GM12891 (cell line): Measurements from ENCODE around the gene PTPN14.

Experiments
- DNase-seq: peaks from one replicate; pipeline ENCODE4 v3.0.0; 2011; ENCODE audit warnings: low spot score; ENCODE audit not compliant: insufficient read length
- FAIRE-seq: peaks from 2 replicates; lab custom pipeline; 2011; peaks lifted over from hg19 to GRCh38; lab: Jason Lieb, UNC
- PAX5 ChIP-seq: IDR thresholded peaks from 2 replicates; pipeline ENCODE4 v1.6.1; 2011; ENCODE audit warnings: low read length, moderate library complexity, mild to moderate bottlenecking; ENCODE audit not compliant: insufficient read depth, severe bottlenecking
- POLR2A ChIP-seq: IDR thresholded peaks from 2 replicates; pipeline ENCODE4 v1.6.1; 2011; ENCODE audit warnings: low read depth, low read length, control low read depth
- POLR2AphosphoS5 ChIP-seq: IDR thresholded peaks from 2 replicates; pipeline ENCODE4 v1.6.1; 2011; ENCODE audit warnings: low read depth, low read length, control low read depth
- POU2F2 ChIP-seq: IDR thresholded peaks from 2 replicates; pipeline ENCODE4 v1.6.1; 2011; ENCODE audit warnings: low read depth, mild to moderate bottlenecking, control low read depth, low read length, moderate library complexity
- SPI1 ChIP-seq: IDR thresholded peaks from 2 replicates; pipeline ENCODE4 v1.6.1; 2011; ENCODE audit warnings: low read depth, low read length, control low read depth
- TAF1 ChIP-seq: IDR thresholded peaks from 2 replicates; pipeline ENCODE4 v1.6.1; 2011; ENCODE audit warnings: low read depth, low read length, control low read depth

Gene PTPN14

DNA sequence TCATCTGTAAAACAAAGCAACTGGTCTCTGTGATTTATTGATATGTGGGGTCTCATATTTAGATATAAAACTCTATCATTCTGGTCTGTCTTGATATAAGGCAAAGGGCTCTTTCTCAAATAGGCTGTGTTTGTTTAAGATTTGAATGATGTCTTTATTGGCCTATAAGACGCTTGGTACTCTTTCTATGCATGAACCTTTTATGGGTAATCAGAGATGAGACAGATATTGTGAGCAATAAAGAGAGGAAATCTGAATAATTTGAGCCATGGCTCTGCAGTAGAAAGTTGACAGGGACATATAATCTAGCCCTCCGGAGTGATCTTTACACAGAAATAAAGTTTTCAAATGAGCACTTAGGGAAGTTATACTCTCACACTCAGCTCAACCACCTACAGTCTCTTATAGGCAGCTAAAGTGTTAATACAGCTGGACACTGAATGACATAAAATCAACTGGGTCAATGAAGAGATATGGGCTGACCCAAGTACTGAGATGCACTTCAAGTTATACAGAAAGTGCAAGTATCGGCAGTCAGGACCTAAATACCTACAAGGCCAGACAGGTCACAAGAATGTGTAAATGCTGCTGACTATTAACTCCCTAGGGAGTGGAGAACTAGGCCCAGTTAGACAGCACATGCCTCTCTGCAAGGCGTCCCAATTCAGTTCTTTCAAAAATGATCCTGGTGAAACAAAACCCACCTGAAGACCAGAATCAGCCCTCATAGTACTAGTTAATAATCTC is 111.0 kb downstream of the PTPN14 start:
- FAIRE-seq, result peak; percentile 35
- DNase-seq, result no peak
- TF ChIP-seq POLR2AphosphoS5 (no peak), SPI1 (no peak), POLR2A (no peak), PAX5 (no peak), TAF1 (no peak), POU2F2 (no peak)

DNA sequence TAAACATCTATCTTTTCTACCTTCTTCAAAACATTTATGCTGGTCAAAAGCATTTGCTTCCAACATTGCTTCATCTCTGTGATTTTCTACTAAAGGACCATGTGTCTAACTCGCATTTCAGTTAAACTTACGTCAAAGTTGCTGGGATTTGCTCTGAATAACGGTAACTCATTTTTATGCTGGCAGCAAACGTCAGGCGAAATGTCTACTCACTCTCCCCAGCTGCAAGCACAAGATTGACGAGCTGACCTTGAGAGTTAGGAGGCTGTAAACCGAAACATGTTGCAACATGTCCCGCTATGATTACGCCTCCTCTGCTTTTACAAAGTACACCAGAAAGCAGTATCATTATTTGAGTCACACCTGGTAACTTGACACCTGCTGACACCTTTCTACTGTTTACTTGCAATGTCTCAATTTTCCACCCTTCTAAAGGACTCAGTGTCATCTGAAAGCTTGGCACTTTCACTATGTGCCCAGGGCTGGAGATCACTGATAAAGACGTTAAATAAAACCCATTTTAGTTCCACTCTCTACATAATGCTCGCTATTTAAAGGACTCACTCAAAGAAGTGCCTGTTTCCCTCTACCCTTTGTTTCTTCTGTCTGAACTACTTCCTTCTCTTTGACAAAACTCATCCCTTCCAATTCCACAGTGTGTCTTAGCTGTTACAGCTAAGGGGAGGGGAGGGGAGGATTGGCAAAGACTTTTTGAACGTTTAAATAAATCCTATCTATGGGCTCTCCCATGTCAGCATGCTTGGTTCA is 111.9 kb downstream of the PTPN14 start:
- TF ChIP-seq PAX5 (no peak), POU2F2 (no peak), TAF1 (peak; percentile 64; the same call in 1 of the 2 replicates), POLR2AphosphoS5 (peak; percentile 53; the same call in 1 of the 2 replicates), SPI1 (no peak), POLR2A (peak; percentile 68)
- FAIRE-seq, result peak; percentile 88
- DNase-seq, result peak; percentile 21

DNA sequence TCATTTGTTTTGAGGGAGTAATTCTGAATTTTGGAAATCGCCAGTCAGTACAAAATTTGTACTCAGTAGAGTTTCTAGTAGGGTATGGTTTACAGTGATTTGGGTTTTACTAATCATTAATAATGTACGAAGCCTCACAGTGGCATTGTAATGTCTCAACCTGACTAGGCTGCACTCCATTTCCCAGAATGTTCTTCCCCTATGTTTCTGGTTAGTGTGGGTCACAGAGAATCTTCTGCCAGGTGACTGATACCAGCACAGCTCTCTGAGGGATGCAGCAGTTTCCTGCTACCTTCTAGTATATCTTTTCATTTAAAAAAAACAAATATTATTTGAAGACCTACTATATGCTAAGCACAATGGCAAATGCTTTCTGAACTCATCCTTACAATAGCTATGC is 112.9 kb downstream of the PTPN14 start:
- TF ChIP-seq PAX5, result no peak
- no peak for TF ChIP-seq POLR2AphosphoS5
- TF ChIP-seq POLR2A, result no peak
- no peak for TF ChIP-seq POU2F2
- TF ChIP-seq TAF1, result no peak
- no peak for TF ChIP-seq SPI1
- DNase-seq (no peak), FAIRE-seq (no peak)

DNA sequence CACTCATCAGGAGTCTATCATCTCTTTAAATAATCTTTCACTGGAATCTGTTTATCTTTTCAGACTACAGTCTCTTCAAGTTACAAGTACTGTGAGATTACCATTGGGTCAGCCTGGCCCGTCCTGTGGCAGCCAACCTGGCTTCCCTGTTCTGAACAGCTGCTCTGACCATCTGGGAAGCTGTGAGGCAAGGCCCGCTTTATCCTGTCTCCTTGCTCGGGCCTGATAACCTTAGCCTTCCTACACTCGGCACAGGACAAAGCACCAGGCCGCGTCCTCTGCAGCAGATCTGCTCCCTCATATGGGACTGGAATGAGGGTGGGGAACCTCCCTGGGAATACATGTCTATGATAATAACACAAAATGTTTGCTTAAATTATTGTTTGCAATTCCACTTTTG is 113.3 kb downstream of the PTPN14 start:
- TF ChIP-seq POLR2AphosphoS5, result no peak
- DNase-seq (no peak), FAIRE-seq (no peak)

DNA sequence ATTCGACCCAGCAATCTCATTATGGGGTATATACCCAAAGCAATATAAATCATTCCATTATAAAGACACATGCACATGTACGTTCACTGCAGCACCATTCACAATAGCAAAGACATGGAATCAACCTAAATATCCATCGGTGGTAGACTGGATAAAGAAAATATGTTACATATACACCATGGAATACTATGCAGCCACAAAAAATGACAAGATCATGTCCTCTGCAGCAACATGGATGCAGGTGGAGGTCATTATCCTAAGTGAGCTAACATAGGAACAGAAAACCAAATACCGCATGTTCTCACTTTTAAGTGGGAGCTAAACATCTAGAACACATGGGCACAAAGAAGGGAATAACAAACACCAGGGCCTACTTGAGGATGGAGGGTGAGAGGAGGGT is 115.5 kb downstream of the PTPN14 start:
- no peak for FAIRE-seq
- DNase-seq, result no peak
- TF ChIP-seq SPI1 (no peak), POU2F2 (no peak), TAF1 (no peak), PAX5 (no peak), POLR2A (no peak), POLR2AphosphoS5 (no peak)

DNA sequence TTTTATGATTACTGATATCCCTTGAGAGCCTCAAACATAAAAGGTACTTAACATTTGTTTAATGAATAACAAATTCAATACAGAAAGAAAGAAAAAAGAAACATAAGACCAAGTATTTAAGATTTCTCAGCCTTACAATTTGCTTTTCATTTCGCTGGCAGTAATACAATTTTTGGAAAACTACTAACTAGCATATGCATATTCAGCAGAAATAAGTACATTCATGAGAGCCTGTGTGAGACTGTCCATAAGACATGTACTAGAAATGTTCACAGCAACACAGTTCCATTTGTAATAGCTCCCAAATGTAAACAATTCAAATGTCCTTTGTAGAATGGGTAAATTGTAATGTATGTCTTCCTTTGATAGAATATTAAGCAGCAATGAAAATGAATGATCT is 119.2 kb downstream of the PTPN14 start:
- no peak for FAIRE-seq
- no peak for TF ChIP-seq SPI1
- no peak for TF ChIP-seq POLR2AphosphoS5
- no peak for TF ChIP-seq POLR2A
- no peak for TF ChIP-seq TAF1
- no peak for TF ChIP-seq PAX5
- no peak for TF ChIP-seq POU2F2
- no peak for DNase-seq

DNA sequence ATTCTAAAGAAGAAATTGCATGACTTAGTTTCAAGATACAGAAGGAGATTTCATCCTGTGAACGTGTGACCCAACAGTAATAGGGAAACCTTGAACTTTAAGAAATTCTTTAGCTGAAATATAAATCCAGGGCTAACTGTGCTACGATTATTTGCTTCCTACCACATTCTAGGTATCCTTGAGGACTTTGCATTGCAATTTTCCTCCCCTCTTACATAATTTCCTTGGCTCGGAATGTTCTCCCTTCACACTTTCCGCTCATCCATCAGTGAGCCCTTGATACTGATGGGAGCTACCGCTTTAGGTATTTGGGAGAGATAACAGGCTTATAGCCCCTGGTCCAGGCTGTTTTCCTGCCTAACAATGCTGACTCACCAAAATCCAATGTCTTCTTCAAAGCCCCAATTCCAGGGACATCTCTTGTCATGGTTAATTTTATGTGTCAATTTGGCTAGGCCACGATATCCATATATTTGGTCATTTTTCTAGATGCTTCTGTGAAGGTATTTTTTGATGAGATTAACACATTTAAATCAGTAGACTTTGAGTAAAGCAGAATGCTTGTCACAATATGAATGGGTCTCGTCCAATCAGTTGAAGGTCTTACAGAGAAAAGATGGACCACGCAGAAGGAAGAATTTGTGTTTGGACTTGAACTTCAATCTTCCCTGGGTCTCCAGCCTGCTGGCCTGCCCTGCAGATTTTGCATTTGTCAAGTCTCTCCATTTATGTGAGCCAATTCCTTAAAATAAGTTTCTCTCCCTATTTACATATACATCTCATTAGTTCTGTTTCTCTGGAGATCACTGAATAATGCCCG is 121.2 kb downstream of the PTPN14 start:
- no peak for DNase-seq
- TF ChIP-seq POU2F2 (no peak), SPI1 (no peak), PAX5 (no peak), POLR2AphosphoS5 (no peak), TAF1 (no peak), POLR2A (no peak)
- FAIRE-seq, result no peak

DNA sequence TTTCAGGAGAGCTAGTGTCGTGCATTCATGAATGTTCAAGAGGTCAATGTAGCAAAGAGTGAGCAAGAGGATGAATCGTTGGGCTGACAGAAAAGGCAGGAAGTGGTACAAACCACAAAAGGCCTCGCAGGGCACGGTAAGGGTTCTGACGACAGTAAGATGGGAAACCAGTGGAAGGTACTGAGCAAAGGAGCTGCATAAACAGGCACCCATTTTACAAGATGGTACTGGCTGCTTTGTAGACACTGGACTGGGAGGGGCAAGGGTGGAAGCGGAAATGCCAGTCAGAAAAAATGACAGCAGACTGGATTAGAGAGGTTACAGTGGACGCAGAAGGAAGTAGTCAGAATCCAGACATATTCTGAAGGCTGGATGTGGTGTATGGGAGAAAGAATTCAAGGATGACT is 123.5 kb downstream of the PTPN14 start:
- TF ChIP-seq SPI1 (0 out of 2 replicates have a peak, but pooled peaks have one; percentile 45), PAX5 (no peak), POLR2A (peak; percentile 37; the same call in 1 of the 2 replicates), POLR2AphosphoS5 (no peak), POU2F2 (peak; percentile 74), TAF1 (peak; percentile 1; the same call in 1 of the 2 replicates)
- FAIRE-seq (peak; percentile 96), DNase-seq (no peak)

DNA sequence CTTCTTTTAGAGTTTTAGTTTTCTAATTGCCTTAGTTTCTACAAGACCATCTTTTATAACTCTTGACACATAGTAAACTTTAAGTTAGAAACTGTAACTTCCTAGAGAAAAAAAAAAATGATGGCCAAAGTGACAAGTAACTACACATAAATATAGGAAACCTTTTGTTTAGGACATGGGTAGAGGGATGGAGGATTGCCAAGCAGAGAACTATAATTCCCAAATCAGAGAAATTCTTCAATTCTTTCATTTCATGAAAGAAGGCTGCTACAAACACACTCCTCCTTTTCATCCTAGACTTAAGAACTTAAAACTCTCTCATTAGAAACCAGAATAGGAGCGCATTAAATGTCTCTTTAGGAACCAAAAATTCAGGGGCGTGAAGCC is 125.0 kb downstream of the PTPN14 start:
- no peak for TF ChIP-seq TAF1
- no peak for TF ChIP-seq SPI1
- TF ChIP-seq POLR2A, result no peak
- TF ChIP-seq POLR2AphosphoS5, result no peak
- no peak for TF ChIP-seq POU2F2
- TF ChIP-seq PAX5, result no peak
- FAIRE-seq (no peak), DNase-seq (no peak)
